Colonic mucosa (tissue), 4 donors: Measurements from ENCODE around the gene COMMD2. TPM values are rescaled to one million over a fixed set of nuclear protein-coding genes. Genes with fewer than 3 reads are reported as not detected.

Experiments used
- DNase-seq: peaks from one replicate; pipeline ENCODE4 v3.0.0-alpha.2; 2020
- H3K27ac ChIP-seq: fragments of 200-600 bp; one replicate; pipeline ENCODE4 v1.8.0; 2021
- H3K27me3 ChIP-seq: fragments of 200-600 bp; one replicate; pipeline ENCODE4 v1.8.0; 2021
- H3K36me3 ChIP-seq: fragments of 200-600 bp; one replicate; pipeline ENCODE4 v1.8.0; 2021
- H3K4me1 ChIP-seq: fragments of 200-600 bp; one replicate; pipeline ENCODE4 v1.8.0; 2021; ENCODE audit warnings: mild to moderate bottlenecking
- H3K4me3 ChIP-seq: fragments of 200-600 bp; one replicate; pipeline ENCODE4 v1.8.0; 2021
- H3K9ac ChIP-seq, 2 donors: one replicate each; pipeline ENCODE4 v1.7.0; 2013; ENCODE audit warnings: control low read depth in 2 of 2, low read depth in 2 of 2, low read length in 2 of 2
- H3K9me3 ChIP-seq: fragments of 200-600 bp; one replicate; pipeline ENCODE4 v1.8.0; 2021
- CTCF ChIP-seq: fragments of 200-600 bp; IDR thresholded peaks from one replicate; pipeline ENCODE4 v1.8.0; 2022; ENCODE audit warnings: antibody characterized with exemption, mild to moderate bottlenecking
- intact Hi-C: fragments of 100-400 bp; cut with DNase I; formaldehyde crosslinking; loops from one replicate; pipeline ENCODE4 v1.14.1; 2022
- total RNA-seq, 2 donors: library from RNA; stranded (reverse); fragmentation: NEBNext Ultra II Directional in 1 of 2; extraction: Animal tissue kit (Norgen Biotek cat#: 25700) in 1 of 2; gene quantifications; one replicate each; pipeline ENCODE4 v1.2.1, GENCODE V29; 2021
- donor health status: healthy.
- donor health status: DM: no; HTN: no; CAD: no.
- donor health status: DM: no; HTN: no; CAD: no.

Gene COMMD2
- total RNA-seq, 2 donors from 2014 or later = 22.5 to 30.7 TPM

GRCh38 chr3:149706905-149707304, 45.4 kb downstream of the COMMD2 start:
- intact Hi-C loops = no loop called here
- no peak overlapping the region for H3K4me3 ChIP-seq
- DNase-seq = no peak
- no peak for TF ChIP-seq CTCF
- H3K27me3 ChIP-seq = no peaks in the 10 kb centered on the region
- no peak overlapping the region for H3K9ac ChIP-seq
- no peaks in the 10 kb centered on the region for H3K9me3 ChIP-seq
- H3K27ac ChIP-seq = no peak overlapping the region
- no peaks in the 10 kb centered on the region for H3K4me1 ChIP-seq
- H3K36me3 ChIP-seq = no peaks in the 10 kb centered on the region

DNA sequence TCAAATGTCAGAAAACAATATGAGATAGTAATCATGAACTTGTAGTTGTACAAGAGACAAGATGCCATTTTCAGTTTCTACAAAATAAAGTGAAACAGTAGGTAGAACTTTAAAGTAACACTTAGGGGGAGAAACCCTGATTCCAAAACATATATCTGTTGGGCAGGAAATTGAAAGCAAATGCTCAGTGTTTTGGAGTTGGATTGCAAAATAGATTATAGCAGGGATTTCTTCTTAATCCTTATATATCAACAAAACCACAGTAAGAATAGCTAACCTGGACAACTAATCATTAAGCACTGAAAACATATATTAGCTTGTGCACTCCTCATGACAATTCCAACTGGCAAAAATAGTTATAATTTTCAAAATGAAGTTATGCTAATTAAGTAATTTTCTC, 46.9 kb downstream of the COMMD2 start:
- no peak for DNase-seq
- Histone ChIP-seq H3K9me3 (no peaks in the 10 kb centered on the region), H3K4me3 (no peak overlapping the region), H3K4me1 (no peaks in the 10 kb centered on the region), H3K36me3 (no peaks in the 10 kb centered on the region), H3K9ac (no peak overlapping the region), H3K27ac (no peak overlapping the region), H3K27me3 (no peaks in the 10 kb centered on the region)
- no peak for TF ChIP-seq CTCF
- intact Hi-C loops = no loop called here

- no peak for DNase-seq
These were observed 48.8 kb downstream of the COMMD2 start for GRCh38 chr3:149703466-149703865.

GRCh38 chr3:149702691-149703441, 49.4 kb downstream of the COMMD2 start:
- H3K27ac ChIP-seq = peak overlapping the region; percentile 34

More at GRCh38 chr3:149703466-149703865, 48.8 kb downstream of the COMMD2 start:
- Histone ChIP-seq H3K9me3 (no peaks in the 10 kb centered on the region), H3K36me3 (no peaks in the 10 kb centered on the region), H3K27ac (peak overlapping the region; percentile 34), H3K4me3 (no peak overlapping the region), H3K27me3 (no peaks in the 10 kb centered on the region), H3K4me1 (no peaks in the 10 kb centered on the region), H3K9ac (no peak overlapping the region)
- TF ChIP-seq CTCF = no peak
- intact Hi-C loops = no loop called here

DNA sequence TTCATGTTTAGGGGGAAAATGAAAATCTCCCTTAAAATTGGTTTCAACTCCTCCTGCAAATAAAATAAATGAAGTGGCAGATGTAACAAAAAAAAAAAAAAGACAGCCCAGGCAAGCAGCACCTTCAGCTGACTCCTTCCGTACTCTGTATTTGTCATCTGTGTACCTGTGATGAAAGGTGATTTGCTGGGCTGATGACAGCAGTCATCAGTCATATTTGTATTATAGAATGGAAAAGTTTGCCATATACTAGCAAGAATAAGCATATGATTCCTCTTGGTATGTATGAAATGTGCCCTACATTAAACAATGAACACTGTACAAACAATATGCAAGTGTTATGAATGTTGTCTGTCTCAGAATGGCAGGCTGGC, 50.3 kb downstream of the COMMD2 start:
- no peak for DNase-seq
- Histone ChIP-seq H3K27ac (peak overlapping the region; percentile 7), H3K36me3 (no peaks in the 10 kb centered on the region), H3K27me3 (no peaks in the 10 kb centered on the region), H3K9ac (no peak overlapping the region), H3K4me3 (no peak overlapping the region), H3K9me3 (no peaks in the 10 kb centered on the region), H3K4me1 (no peaks in the 10 kb centered on the region)
- no peak for TF ChIP-seq CTCF
- intact Hi-C loops = no loop called here

More at GRCh38 chr3:149702691-149703441, 49.4 kb downstream of the COMMD2 start:
- no peak overlapping the region for H3K9ac ChIP-seq
- no peaks in the 10 kb centered on the region for H3K9me3 ChIP-seq
- H3K27me3 ChIP-seq = no peaks in the 10 kb centered on the region
- DNase-seq = no peak
- intact Hi-C loops = no loop called here
- H3K36me3 ChIP-seq = no peaks in the 10 kb centered on the region
- H3K4me1 ChIP-seq = no peaks in the 10 kb centered on the region
- H3K4me3 ChIP-seq = no peak overlapping the region
- TF ChIP-seq CTCF = no peak
